Fibroblast of mammary gland (primary cell): ENCODE measurements around the gene CSNK2B.
"Not testable (repeated sequence)": the region's sequence is repeated elsewhere in the genome, so short reads cannot be mapped to it uniquely, and the experiment has no call there.

Source experiments
- DNase-seq: peaks from one replicate; pipeline ENCODE4 v3.0.0-alpha.2; 2010; ENCODE audit warnings: low read depth
- H3K4me3 ChIP-seq: 2 replicates; pipeline ENCODE4 v1.5.1; 2011; ENCODE audit warnings: low read depth, mild to moderate bottlenecking, low read length, moderate library complexity; ENCODE audit not compliant: control insufficient read depth
- CTCF ChIP-seq: conservative IDR thresholded peaks from 2 replicates; pipeline ENCODE4 v1.5.1; 2011; ENCODE audit warnings: low read depth, low read length, inconsistent platforms; ENCODE audit not compliant: control insufficient read depth, insufficient read depth

Gene CSNK2B

DNA sequence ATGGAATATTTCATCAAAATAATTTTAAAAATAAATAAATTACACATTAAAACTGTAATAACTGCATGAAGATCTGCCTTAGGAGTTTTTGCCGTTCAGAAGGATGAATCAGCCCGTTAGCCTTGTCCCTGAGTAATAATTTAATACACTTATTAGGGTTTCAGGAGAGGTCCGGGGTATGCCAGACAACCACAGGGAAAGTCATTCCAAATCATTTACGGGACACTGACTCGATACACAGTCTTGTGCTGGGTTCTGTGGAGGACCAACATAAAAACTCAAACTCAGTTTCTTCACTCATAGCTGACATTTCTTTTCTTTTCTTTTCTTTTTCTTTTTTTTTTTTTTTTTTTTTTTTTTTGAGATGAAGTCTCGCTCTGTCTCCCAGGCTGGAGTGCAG is 40.1 kb downstream of the CSNK2B start:
- DNase-seq, result no peak
- no peak overlapping the region for H3K4me3 ChIP-seq
- TF ChIP-seq CTCF, result no peak

GRCh38 chr6:31706599-31706998 is 40.7 kb downstream of the CSNK2B start, which contains the start of gene LY6G6F:
TSS of gene LY6G6F (plus strand) at chr6:31706866. CDS start at chr6:31706907, 41 bp downstream.
- TF ChIP-seq CTCF, result no peak
- DNase-seq, result no peak
- H3K4me3 ChIP-seq, result no peak within 1 kb of the TSS

- H3K4me3 ChIP-seq, result no peak overlapping the region
- TF ChIP-seq CTCF, result no peak
- DNase-seq, result no peak
Measured at GRCh38 chr6:31707701-31708100, 41.8 kb downstream of the CSNK2B start.

GRCh38 chr6:31708224-31708623 is 42.3 kb downstream of the CSNK2B start:
- TF ChIP-seq CTCF, result no peak
- no peak for DNase-seq
- H3K4me3 ChIP-seq, result no peak overlapping the region

DNA sequence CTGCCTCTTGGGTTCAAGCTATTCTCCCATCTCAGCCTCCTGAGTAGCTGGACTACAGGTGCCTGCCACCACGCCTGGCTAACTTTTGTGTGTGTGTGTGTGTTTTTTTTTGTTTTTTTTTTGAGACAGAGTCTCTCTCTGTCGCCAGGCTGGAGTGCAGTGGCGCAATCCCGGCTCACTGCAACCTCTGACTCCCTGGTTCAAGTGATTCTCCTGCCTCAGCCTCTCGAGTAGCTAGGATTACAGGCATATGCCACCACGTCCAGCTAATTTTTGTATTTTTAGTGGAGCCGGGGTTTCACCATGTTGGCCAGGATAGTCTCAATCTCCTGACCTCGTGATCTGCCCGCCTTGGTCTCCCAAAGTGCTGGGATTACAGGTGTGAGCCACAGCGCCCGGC is 43.3 kb downstream of the CSNK2B start:
- not testable (repeated sequence) for H3K4me3 ChIP-seq, DNase-seq

DNA sequence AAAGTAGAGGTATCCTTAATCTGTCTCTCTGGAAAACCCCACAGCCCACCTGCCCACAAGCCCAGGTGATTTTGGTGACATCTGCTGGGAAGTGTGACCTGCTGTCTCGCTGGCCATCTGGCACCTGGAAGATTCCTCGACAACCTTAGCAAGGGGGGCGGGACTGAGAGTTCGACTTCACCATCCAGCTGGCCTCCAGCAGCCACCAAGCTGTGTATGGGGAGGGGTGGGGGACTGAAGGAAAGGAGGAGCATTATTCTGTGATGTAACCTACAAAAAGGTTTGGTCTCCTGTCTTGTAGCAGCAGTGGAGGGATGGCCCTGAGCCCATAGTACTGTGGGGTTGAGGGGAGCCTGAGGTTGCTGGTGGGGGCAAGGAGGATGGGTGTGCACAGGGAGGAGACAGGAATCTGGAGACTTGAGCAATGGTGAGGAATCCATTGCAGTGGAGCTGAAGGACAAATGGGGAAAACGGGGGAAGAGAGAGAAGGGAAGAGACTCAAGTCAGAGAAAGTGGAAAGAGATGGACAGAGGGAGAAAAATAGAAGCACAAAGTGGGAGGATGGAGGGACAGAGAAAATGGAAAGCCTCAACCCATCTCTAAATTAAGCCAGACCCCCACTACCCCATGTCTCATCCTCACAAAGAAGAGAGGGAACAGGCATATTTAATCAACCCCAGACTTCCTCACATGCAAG is 44.8 kb downstream of the CSNK2B start:
- TF ChIP-seq CTCF, result no peak
- no peak overlapping the region for H3K4me3 ChIP-seq
- no peak for DNase-seq

DNA sequence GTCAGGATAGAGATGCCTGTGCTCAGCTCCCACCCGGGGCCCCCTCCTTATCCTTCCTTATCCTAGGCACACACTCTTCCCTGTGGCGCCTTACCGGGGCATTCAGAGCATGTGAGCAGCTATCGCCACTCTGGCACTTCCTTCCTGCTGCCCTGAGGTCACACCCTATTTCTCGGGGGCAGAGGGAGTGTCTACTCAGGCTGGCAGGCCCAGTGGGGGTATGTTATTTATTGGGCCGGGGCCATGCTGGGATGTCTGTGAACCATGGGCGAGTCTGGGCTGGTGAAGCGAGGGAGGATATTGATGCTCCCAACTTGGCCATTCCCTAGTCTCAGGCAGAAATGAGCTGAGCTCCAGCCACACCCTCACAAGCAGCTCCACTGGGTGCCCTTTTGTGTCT is 45.4 kb downstream of the CSNK2B start:
- no peak for TF ChIP-seq CTCF
- no peak overlapping the region for H3K4me3 ChIP-seq
- DNase-seq, result no peak
